DMS 273 treated with DMSO at 0.1 percent for 48 hours (cell line): ENCODE measurements around the gene OR56B4.
"Not testable (repeated sequence)": the region's sequence is repeated elsewhere in the genome, so short reads cannot be mapped to it uniquely, and the experiment has no call there.

Source experiments
- DNase-seq: peaks from one replicate; lab custom pipeline; 2025; lab: John Stamatoyannopoulos, UW

Gene OR56B4, protein sequence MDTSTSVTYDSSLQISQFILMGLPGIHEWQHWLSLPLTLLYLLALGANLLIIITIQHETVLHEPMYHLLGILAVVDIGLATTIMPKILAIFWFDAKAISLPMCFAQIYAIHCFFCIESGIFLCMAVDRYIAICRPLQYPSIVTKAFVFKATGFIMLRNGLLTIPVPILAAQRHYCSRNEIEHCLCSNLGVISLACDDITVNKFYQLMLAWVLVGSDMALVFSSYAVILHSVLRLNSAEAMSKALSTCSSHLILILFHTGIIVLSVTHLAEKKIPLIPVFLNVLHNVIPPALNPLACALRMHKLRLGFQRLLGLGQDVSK

DNA sequence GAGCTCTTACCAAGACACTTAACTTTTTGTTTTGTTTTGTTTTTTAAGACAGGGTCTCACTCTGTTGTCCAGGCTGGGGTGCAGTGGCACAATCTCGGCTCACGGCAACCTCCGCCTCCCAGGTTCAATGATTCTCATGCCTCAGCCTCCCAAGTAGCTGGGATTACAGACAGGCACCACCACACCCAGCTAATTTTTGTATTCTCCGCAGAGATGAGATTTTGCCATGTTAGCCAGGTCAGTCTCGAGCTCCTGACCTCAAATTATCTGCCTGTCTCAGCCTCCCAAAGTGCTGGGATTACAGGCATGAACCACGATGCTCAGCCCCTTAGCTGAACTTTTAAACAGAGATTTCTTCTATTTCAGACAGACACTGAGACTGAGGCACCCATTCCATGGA is at the start of gene OR56B4:
TSS of gene OR56B4 (plus strand) at position 301 of the 400 bp plus-strand sequence. CDS start at position 396, 95 bp downstream.
- DNase-seq: not testable (repeated sequence)

DNA sequence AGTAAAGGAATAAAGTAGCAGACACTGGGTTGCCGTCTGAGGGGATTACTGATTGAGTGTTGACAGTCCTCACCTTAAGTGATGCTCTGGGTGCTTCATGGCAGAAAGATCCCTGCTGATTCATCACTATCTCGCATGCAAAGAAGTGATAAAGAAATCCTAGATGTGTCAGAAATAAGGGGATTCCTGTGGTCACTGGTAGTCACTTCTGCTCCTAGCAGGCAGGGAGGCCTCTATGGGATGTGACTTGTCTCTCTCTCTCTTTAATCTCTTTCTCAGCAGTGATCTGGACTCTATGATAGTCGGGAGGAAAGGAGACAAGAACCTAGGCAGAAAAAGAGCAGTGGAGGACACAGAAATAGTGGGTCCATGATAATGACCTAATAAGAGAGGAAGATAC is 46.0 kb upstream of the OR56B4 start:
- DNase-seq: no peak

DNA sequence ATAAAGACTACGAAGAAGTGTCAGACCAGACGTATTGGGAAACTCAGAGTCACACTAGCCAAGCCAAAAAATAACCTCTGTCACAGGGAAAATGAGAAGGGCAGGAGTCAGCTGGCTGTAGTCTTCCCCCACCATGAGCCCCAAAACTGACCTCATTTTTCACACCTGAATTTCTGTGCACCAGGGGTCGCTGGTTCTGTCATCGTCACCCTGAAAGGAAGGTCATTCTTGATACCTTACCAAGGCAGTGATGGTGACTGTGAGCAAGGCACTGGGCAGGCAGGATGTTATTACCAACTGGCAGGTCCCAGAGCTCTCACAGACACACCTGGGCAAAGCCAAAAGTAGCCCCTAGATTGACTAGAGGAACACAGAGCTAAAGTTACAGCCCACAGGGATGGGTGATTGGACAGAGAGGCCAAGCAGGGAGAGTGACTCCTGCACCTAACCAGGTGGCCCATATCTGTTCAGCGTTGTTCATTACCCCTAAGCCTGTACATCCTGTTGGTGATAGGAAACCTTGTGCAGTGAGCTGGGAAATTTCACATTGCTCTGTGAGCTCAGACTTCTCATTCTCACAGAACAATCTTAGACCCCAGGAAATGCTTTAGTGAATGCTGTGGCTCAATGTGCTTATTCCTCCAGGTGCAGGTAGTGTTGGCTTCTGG is 44.7 kb upstream of the OR56B4 start:
- no peak for DNase-seq

DNA sequence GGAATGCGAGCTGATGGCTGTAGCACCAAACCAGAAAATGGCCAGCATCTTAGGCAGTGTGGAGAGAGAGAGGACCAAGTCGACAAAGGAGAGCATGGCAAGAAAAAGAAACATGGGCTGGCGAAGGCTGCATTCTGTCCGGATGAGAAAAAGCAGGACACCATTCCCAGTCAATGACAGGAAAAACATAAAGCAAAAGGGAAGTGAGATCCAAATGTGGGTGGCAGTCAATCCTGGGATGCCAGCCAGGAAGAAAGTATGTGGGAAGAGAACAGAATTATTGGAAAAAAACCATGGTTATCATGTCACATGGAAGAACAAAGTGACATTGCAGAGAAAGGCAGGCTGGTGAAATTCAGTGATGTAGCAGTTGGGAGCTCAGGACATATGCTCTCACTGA is 40.0 kb upstream of the OR56B4 start:
- DNase-seq: no peak

DNA sequence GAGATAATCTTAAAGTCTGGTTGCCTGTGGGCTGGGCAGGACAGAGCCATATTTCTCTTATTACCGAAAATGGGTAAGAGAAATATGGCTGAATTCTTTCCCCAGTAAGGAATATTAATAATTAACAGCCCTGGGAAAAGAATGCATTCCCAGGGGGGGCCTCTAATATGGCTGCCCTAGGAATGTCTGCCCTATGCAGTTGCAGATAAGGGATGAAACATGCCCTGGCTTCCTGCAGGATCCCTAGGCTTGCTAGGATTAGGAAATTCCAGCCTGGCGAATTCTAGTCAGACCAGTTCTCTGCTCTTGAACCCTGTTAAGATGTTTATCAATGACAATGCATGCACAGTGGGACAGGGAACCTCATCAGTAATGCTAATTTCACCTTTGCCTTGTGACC is 31.0 kb upstream of the OR56B4 start:
- DNase-seq: not testable (repeated sequence)

DNA sequence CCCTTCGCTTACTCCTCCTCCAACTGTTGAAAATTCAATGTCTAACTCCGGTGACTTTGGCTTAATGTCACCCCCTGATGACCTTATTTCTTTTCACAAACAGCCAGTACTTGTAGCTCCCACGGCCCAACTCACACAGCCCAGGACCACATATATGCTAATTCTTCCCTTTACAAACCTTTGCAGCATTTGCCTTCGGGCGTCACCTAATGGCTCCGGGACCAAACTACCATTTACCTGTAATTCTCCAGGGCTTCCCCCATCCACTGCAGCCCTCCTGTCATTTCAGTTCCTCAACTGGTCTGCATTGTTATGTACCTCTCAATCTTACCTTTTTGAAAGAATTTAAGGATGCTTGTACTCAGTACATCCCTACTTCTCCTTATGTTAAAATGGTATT is 29.8 kb upstream of the OR56B4 start:
- no peak for DNase-seq

DNA sequence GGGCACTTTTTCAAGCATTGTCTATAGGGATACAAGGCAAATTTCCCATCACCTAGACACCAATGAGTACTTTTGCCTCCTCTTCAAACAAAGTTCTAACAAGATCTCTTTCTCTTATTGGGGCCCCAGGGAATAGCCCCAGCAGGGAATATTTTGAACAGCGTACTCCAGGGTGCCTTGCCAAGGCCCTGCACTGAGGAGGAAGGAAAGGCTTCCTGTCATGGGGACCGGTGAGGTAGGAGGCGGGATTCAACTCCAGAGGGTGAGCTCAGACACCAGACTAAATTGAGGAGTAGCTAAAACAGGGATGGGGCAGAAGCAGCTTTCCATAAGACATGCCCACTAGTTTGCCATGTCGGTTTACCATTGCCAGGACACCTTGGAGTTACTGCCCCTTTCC is 28.0 kb upstream of the OR56B4 start:
- no peak for DNase-seq

DNA sequence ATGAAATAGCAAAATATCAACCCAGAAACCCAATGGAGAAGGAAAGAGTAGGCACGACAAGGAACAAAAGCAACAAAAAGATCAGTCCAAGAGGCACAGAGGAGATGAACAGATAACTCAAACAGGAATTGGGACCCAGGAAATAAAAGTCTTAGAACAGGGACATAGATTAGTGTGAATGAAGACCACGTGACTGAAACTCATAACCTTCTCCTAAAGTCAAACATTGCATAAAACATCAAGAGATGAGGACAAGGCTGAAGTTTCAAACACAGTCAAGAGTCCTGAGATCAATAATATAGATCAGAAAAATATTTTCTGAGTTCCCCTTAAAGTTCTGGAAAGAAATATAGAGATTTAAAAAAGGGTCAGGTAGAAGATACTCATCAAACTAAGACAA is 24.4 kb upstream of the OR56B4 start:
- DNase-seq: no peak

DNA sequence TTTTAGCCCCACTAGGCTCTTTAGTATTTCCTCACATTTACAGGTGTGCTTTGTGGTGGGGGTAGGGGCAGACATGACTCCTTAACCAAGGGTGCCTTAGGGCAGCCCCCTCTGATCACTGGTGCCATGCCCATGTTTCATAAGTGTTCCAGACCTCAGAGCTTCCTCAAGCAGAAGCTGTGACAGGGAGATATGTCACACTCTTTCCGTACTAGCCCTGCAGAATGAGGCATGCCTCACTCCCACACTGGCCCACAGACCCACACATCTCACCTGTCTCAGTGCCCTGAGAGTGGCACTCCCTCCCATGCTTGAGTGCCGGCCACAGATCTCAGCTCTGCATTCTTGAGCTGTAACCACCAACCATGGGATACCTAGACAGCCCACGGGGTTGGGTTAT is 22.9 kb upstream of the OR56B4 start:
- DNase-seq: no peak

DNA sequence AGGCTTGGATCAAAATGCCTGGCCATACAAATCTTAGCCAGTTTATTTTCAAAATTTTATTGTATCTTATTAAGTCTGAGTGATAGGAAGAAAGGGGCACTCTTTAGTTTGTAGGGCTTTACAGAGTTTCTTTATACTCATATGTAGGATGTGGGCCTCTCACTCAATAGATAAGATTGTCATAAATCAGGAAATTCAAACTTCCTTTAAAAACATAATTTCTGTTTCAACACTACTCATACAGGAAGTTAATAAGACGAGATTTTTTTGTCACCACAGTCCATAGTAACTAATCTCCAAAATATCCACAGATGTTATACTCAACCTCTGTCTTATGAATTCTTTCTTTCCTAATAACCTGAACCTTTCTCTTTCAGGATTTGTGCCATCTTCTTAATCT is 13.3 kb upstream of the OR56B4 start:
- no peak for DNase-seq

DNA sequence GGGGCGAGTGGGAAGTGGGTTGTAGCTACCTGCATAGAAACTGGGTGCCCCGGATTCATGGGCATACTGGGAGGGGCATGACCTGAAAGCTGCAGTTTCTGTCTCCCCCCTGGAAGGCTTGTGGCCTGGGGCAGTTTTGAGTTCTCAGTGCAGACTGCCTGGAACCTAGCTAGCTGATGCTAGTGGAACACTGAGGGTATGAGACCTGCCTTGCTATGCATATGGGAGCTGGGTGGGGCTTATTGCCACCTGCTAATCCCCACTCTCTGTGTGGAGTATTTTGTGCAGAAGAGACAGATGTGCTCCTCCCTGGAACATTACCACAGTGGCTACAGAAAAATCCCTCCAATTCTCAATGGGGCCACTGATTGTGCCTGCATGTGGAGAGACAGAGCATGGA is 11.7 kb upstream of the OR56B4 start:
- DNase-seq: no peak

DNA sequence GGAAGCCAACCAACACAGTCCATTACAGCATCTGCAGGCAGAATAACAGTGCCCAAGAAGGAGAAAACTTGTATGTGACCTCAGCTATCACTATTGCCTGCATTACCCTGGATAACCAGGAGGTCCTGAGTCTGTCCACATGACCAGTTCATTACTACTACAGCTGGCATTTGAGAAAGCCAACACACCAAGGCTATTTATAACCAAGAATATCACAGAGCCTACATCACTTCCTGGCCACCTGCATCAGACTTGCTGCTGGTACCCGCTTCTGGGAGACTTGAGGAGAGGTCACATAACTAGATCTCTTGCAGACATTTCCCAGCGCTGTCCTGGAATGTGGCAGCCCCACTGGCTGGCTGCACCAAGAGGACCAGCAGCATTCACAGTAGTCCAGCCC is 11.1 kb upstream of the OR56B4 start:
- DNase-seq: no peak

DNA sequence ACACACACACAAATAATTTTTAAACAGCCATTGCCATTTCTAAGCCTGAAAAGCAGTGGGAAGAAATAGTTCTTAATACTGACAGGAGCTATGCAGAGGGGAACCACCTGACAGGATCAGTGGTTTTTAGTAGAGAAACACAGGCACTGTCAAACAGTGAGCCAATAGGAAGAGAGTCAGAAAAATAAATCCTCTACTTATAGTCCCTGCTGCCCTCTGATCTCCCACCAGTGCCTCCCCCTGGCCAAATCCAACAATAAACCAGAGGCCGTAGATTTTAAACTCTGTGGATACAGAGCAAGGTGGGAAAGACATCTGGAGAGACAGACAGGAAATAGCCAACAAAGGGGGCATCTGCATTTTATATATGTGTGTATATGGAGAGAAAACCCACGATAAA is 7.9 kb upstream of the OR56B4 start:
- no peak for DNase-seq

DNA sequence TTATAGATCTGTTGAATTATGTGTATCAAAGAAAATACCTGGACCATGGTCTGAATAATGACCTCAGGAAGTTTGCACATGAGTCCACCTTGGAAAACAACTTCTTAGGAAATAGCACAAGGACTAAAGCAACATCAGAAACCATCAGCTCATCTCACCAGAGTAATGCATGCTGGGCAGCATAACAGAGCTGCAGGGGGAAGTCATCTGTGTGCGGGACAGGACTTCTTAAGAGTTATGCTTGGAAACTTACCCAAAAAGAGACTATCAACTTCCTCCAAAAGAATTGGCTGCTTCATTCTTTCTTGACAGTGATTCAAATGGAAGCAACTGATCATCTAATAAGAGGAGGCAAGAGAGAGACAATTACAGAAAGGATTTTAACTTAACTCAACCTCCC is 2.5 kb downstream of the OR56B4 start:
- no peak for DNase-seq

DNA sequence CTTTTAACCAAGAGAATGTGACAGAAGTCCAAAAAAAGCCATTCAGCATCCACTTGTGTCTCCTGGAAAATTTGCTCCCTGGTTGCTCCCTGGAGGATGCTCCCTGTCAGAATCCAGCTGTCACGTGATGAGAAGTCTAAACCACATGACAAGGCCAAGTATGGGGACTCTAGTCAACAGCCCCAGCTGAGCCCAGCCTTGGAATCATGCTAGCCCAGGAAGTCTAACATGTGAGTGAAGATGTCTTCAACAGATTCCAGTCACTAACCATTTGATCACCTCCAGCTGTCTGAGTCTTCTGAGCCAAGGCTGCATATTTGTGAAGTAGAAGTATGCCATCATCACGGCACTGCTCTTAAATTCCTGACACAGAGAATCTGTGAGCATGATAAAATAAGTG is 4.2 kb downstream of the OR56B4 start:
- DNase-seq: no peak

DNA sequence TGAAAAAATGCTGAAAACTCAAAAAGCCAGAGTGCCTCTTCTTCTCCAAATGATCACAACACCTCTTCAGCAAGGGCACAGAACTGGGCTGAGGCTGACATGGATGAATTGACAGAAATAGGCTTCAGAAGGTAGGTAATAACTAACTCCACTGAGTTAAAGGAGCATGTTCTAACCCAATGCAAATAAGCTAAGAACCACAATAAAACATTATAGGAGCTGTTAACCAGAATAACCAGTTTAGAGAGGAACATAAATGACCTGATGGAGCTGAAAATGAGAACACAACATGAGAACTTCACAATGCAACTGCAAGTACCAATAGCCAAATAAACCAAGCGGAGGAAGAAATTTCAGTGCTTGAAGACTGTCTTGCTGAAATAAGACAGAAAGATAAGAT is 9.2 kb downstream of the OR56B4 start:
- DNase-seq: no peak

DNA sequence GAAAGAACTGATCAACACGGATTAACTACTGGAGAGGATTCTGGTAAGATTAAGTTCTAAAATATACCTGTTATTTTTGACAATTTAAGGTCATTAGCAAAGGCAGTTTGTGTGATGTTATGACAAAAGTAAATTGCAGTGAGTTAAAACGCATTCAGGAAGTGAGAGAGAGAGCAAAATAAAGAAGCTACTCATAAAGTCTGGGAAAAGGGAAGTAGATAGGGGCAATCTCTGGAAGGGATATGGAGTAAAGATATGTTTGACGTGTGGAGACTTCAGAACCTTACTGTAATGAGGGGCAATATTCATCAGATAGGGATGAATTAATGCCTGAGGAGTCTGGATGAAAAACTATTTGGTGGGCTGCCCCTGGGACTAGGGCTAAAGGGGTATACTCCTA is 16.8 kb downstream of the OR56B4 start:
- DNase-seq: no peak

DNA sequence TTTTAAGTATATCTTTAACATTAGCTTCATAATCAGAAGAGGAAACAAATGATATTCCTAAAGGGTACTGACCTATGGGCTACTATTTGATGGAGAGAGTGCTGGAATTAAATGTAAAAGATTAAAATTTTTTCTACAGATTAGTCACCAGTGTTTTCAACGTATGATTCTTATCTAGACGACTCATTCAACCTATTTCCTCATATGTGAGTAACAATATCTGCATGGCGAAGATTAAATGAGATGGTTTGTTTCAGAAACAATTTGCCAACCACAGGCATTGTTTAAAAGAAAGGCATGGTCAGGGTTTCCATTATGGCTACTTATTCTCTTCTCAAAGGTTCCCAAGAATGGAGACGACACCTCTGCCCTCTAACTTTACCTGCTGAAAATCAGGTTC is 20.4 kb downstream of the OR56B4 start:
- no peak for DNase-seq

DNA sequence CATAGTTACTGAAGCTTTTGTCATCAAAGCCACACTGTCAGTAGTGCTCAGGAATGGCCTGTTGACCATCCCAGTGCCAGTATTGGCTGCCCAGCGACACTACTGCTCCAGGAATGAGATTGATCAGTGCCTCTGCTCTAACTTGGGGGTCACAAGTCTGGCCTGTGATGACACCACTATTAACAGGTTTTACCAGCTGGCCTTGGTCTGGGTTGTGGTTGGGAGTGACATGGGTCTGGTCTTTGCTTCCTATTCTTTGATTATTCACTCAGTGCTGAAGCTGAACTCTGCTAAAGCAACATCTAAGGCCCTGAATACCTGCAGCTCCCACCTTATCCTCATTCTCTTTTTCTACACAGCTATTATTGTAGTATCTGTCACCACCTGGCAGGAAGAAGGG is 21.5 kb downstream of the OR56B4 start:
- DNase-seq: no peak

DNA sequence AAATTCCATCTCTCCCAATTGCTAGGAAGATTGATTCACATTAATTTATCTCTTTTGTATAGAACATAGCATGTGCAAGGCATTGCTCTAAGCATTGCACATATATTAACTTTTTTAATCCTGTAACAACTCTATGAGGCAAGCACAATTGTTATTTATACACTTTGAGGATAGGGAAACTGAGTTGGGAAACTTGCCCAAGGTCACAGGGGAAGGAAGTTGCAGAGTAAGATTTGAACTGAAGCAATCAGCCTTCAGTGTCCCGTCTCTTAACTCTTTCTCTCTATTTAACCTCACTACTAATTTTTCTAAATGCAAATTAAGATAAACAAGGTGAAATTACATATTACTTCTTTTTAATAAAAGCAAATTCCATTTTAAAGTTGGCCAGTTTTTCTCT is 22.2 kb downstream of the OR56B4 start:
- no peak for DNase-seq

DNA sequence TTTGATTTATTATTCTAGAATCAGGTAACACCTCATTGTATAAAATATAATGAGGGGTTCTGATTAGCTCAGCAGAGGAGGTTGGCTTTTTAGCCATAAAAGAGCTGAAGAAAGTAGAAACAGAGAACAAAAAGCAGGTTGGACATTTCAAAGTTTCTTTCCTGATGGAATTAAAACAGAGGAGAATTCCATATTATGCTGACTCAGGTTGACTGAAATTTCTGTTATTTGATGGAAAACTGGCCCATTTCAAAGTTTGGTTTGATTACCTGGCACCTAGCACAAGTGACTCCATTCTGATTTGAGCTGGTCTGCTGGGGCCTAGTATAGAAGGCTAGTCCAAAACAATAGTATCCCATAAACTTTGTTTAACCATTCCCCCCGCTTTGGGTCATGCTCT is 24.9 kb downstream of the OR56B4 start:
- DNase-seq: no peak

DNA sequence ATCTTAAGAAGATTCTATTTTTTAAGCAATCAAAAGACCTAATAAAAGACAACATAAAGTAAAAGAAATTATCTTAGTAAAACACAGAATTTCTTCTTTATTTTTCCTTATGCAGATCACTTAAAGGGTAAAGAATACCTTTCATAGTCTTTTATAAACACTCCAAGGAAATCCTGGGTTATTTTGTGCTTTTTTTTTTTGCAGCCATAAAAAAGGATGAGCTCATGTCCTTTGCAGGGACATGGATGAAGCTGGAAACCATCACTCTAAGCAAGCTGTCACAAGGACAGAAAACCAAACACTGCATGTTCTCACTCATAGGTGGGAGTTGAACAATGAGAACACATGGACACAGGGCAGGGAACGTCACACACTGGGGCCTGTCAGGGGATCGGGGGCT is 28.5 kb downstream of the OR56B4 start:
- DNase-seq: not testable (repeated sequence)

DNA sequence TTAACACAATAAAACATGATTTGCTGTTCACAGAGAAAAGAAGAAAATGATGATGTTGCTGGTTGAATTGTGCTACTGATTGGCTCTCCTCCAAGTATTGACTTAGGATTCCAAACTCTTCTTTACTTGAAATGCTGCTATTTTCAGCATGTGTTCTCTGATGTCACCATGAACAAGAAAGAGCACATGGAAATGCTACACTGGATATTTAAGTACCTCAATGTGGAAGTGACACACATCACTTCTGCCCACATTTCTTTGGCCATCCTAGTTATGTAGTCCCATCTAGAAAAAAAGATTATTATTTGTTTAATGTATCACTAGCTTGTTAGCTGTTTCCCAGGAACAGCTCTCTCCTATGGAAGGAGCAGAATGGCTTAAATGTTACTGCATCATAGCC is 35.5 kb downstream of the OR56B4 start:
- DNase-seq: no peak

DNA sequence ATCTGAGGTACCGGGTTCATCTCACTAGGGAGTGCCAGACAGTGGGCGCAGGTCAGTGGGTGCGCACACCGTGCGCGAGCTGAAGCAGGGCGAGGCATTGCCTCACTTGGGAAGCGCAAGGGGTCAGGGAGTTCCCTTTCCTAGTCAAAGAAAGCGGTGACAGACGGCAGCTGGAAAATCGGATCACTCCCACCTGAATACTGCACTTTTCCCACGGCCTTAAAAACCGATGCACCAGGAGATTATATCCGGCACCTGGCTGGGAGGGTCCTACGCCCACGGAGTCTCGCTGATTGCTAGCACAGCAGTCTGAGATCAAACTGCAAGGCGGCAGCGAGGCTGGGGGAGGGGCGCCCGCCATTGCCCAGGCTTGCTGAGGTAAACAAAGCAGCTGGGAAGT is 36.3 kb downstream of the OR56B4 start:
- not testable (repeated sequence) for DNase-seq
